Nephron (organoid): ENCODE measurements around the gene DDA1.

ENCODE experiments used
- H3K27ac Mint-ChIP-seq, 3 experiments: 2 replicates each; pipeline ENCODE4 v1.8.0; 2020; ENCODE audit warnings: mixed read lengths in 3 of 3, mild to moderate bottlenecking in 2 of 3, moderate library complexity in 1 of 3
- H3K27me3 Mint-ChIP-seq: 2 replicates; pipeline ENCODE4 v1.8.0; 2021; ENCODE audit warnings: low read depth, mild to moderate bottlenecking, moderate library complexity, mixed read lengths
- H3K36me3 Mint-ChIP-seq: 2 replicates; pipeline ENCODE4 v1.8.0; 2020; ENCODE audit warnings: low read depth, mixed read lengths
- H3K4me1 Mint-ChIP-seq: 2 replicates; pipeline ENCODE4 v1.8.0; 2020; ENCODE audit warnings: mixed read lengths
- H3K4me3 Mint-ChIP-seq, 3 experiments: 2 replicates each; pipeline ENCODE4 v1.8.0; 2020; ENCODE audit warnings: mild to moderate bottlenecking in 3 of 3, mixed read lengths in 3 of 3, moderate library complexity in 2 of 3
- H3K9me3 Mint-ChIP-seq: 2 replicates; pipeline ENCODE4 v1.8.0; 2020; ENCODE audit warnings: mixed read lengths
- CTCF ChIP-seq, 3 experiments: fragments of 200-600 bp; sonication (generic); IDR thresholded peaks; one replicate each; pipeline ENCODE4 v1.5.0; 2021; ENCODE audit warnings: antibody characterized with exemption in 3 of 3; ENCODE audit not compliant: unreplicated experiment in 3 of 3

The DDA1 gene

GRCh38 chr19:17305216-17305516 lies 4.2 kb upstream of the DDA1 start:
- H3K9me3 Mint-ChIP-seq, result no peaks in the 10 kb centered on the region
- H3K27ac Mint-ChIP-seq, result peak overlapping the region; percentile 80 to 93 (median 86)
- no peaks in the 10 kb centered on the region for H3K27me3 Mint-ChIP-seq

GRCh38 chr19:17305517-17306284 lies 3.7 kb upstream of the DDA1 start, which contains the start of gene MRPL34:
TSS of gene MRPL34 (plus strand) at chr19:17305872. CDS start at chr19:17305893, 21 bp downstream.
- TF ChIP-seq CTCF (IDR thresholded peaks at IDR 0.05; ENCODE audit: unreplicated experiment in 3 of 3), result peak; percentile 76 to 82 (median 81)
- no peaks in the 10 kb centered on the region for H3K27me3 Mint-ChIP-seq
- peaks cover 5% of the 10 kb centered on the region for H3K36me3 Mint-ChIP-seq
- H3K4me1 Mint-ChIP-seq, result peaks cover 59% of the 10 kb centered on the region
- no peaks in the 10 kb centered on the region for H3K9me3 Mint-ChIP-seq
- H3K4me3 Mint-ChIP-seq, result peak within 1 kb of the TSS; percentile 90 to 95 (median 94)
- peak within 1 kb of the TSS; percentile 86 to 93 (median 87) for H3K27ac Mint-ChIP-seq

More at GRCh38 chr19:17305216-17305516, 4.2 kb upstream of the DDA1 start:
- peaks cover 5% of the 10 kb centered on the region for H3K36me3 Mint-ChIP-seq
- TF ChIP-seq CTCF (IDR thresholded peaks at IDR 0.05; ENCODE audit: unreplicated experiment in 3 of 3), result no peak
- peak overlapping the region; percentile 90 to 95 (median 94) for H3K4me3 Mint-ChIP-seq
- peaks cover 54% of the 10 kb centered on the region for H3K4me1 Mint-ChIP-seq

- peaks cover 61% of the 10 kb centered on the region for H3K4me1 Mint-ChIP-seq
- peak overlapping the region; percentile 86 to 87 (median 87) for H3K27ac Mint-ChIP-seq
- peak overlapping the region; percentile 90 to 95 (median 94) for H3K4me3 Mint-ChIP-seq
- peaks cover 5% of the 10 kb centered on the region for H3K36me3 Mint-ChIP-seq
- H3K9me3 Mint-ChIP-seq, result no peaks in the 10 kb centered on the region
- TF ChIP-seq CTCF (IDR thresholded peaks at IDR 0.05; ENCODE audit: unreplicated experiment in 3 of 3), result no peak
- no peaks in the 10 kb centered on the region for H3K27me3 Mint-ChIP-seq
These were observed 3.1 kb upstream of the DDA1 start for GRCh38 chr19:17306285-17306714.

GRCh38 chr19:17307876-17308377 lies 1.4 kb upstream of the DDA1 start:
- peaks cover 4% of the 10 kb centered on the region for H3K36me3 Mint-ChIP-seq
- no peaks in the 10 kb centered on the region for H3K9me3 Mint-ChIP-seq
- H3K27me3 Mint-ChIP-seq, result no peaks in the 10 kb centered on the region
- no peak for TF ChIP-seq CTCF (IDR thresholded peaks at IDR 0.05; ENCODE audit: unreplicated experiment in 3 of 3)
- H3K27ac Mint-ChIP-seq, result peak overlapping the region in 2 of 3 experiments; percentile 11 to 18
- peaks cover 55% of the 10 kb centered on the region for H3K4me1 Mint-ChIP-seq
- H3K4me3 Mint-ChIP-seq, result peak overlapping the region; percentile 90 to 95 (median 94)

- Mint-ChIP-seq H3K27ac (peak overlapping the region; percentile 37 to 84 (median 79)), H3K4me3 (peak overlapping the region; percentile 95 to 97 (median 96)), H3K9me3 (no peaks in the 10 kb centered on the region), H3K36me3 (peaks cover 12% of the 10 kb centered on the region), H3K27me3 (no peaks in the 10 kb centered on the region), H3K4me1 (peaks cover 36% of the 10 kb centered on the region)
- no peak for TF ChIP-seq CTCF (IDR thresholded peaks at IDR 0.05; ENCODE audit: unreplicated experiment in 3 of 3)
These were observed 650 bp downstream of the DDA1 start for GRCh38 chr19:17309965-17310461.
